Stomach (tissue), 9 donors: ENCODE data around the gene SMAD5. TPM values are rescaled to one million over a fixed set of nuclear protein-coding genes. Genes with fewer than 3 reads are reported as not detected.

ENCODE experiments used
- DNase-seq, 2 donors: peaks; one replicate each; pipeline versions ENCODE4 v3.0.0 to v3.0.0-alpha.2; 2013 to 2019
- H3K27ac ChIP-seq, 5 donors: fragments of 200-600 bp in 4 of 5; sonication (generic) in 4 of 5; one replicate each; pipeline ENCODE4 v1.5.1; 2013 to 2019; ENCODE audit warnings: mild to moderate bottlenecking in 1 of 5, moderate library complexity in 1 of 5
- H3K27me3 ChIP-seq, 3 donors: fragments of 200-600 bp; sonication (generic); one replicate each; pipeline ENCODE4 v1.5.1; 2017 to 2019; ENCODE audit warnings: mixed run types in 1 of 3
- H3K36me3 ChIP-seq, 4 donors: fragments of 200-600 bp; sonication (generic); 1 replicate in 3 of 4; 2 replicates in 1 of 4; pipeline ENCODE4 v1.5.1; 2016 to 2019
- H3K4me1 ChIP-seq, 4 donors: fragments of 200-600 bp; sonication (generic); one replicate each; pipeline ENCODE4 v1.5.1; 2016 to 2019
- H3K4me3 ChIP-seq, 4 donors: fragments of 200-600 bp; sonication (generic) in 3 of 4; one replicate each; pipeline ENCODE4 v1.5.1; 2016 to 2019; ENCODE audit warnings: mild to moderate bottlenecking in 1 of 4
- H3K9me3 ChIP-seq, 4 donors: fragments of 200-600 bp; sonication (generic); one replicate each; pipeline ENCODE4 v1.5.1; 2016 to 2019
- EP300 ChIP-seq: sonication (generic); formaldehyde crosslinking; IDR thresholded peaks from one replicate; pipeline ENCODE4 v1.6.1; 2017; ENCODE audit warnings: antibody characterized with exemption
- POLR2A ChIP-seq, 4 donors: fragments of 450-650 bp; IDR thresholded peaks; one replicate each; pipeline ENCODE4 v1.6.1; 2016; ENCODE audit warnings: antibody characterized with exemption in 4 of 4, control low read depth in 2 of 4, mild to moderate bottlenecking in 1 of 4, moderate library complexity in 1 of 4
- POLR2AphosphoS5 ChIP-seq, 3 donors: sonication (generic); formaldehyde crosslinking; IDR thresholded peaks; one replicate each; pipeline ENCODE4 v1.6.1; 2016; ENCODE audit warnings: antibody characterized with exemption in 3 of 3
- WGBS, 5 donors: extraction: QIAGEN DNeasy Blood & Tissue Kit in 3 of 5; methylation state at CpG; one replicate each; pipeline versions ENCODE4 v1.1.5 to v1.1.7; 2013 to 2018; 5-methylcytosine and 5-hydroxymethylcytosine counted together
- intact Hi-C: fragments of 100-400 bp; cut with DNase I; formaldehyde crosslinking; loops from one replicate; pipeline ENCODE4 v1.15.1; 2023; ENCODE audit warnings: low total_unique reads
- polyA plus RNA-seq, 3 donors: library from polyadenylated mRNA; stranded (reverse); fragments of 200-250 nt; gene quantifications; one replicate each; pipeline ENCODE4 v1.2.3, GENCODE V29; 2013
- total RNA-seq, 5 donors: library from RNA; depleted of rRNA; stranded (reverse); fragments of >200 nt; gene quantifications; one replicate each; pipeline versions ENCODE4 v1.1.0 to v1.2.3, GENCODE V29; 2014 to 2016
- TF ChIP-seq, protein P1 (sequence below), 7 experiments: fragments of 450-650 bp in 4 of 7; fragments of 200-600 bp in 3 of 7; sonication (generic) in 3 of 7; IDR thresholded peaks; one replicate each; pipeline ENCODE4 v1.5.1; 2016 to 2019; ENCODE audit warnings: antibody characterized with exemption in 7 of 7, control low read depth in 2 of 7, mild to moderate bottlenecking in 1 of 7
- donor health status: healthy with polysubstance abuse.
- donor health status: Bipolar disorder and iron deficiency.
- donor health status: healthy.

Gene SMAD5
- total and polyA plus RNA-seq, 8 donors, result 6.8 to 220 (median 24.0) TPM

DNA sequence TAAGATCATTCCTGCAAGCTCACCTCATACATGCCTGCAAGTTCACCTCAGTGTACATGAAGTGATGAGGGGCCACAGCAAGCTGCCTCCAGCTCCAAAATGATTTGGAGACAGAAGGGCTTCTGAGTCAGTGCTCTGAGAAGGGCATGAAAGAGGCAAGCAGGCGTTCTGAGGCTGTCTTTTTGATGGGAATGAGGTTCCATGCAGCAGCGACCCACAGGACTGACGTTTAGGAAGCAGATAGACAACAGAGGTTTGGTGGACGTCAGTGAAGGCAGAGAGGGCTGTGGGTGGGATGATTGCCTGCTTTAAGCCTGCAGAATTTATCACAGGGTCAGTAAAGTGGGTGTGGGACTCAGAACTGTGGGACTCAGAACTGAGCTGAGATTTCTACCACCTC is 69.2 kb downstream of the SMAD5 start:
- TF ChIP-seq, protein P1, sequence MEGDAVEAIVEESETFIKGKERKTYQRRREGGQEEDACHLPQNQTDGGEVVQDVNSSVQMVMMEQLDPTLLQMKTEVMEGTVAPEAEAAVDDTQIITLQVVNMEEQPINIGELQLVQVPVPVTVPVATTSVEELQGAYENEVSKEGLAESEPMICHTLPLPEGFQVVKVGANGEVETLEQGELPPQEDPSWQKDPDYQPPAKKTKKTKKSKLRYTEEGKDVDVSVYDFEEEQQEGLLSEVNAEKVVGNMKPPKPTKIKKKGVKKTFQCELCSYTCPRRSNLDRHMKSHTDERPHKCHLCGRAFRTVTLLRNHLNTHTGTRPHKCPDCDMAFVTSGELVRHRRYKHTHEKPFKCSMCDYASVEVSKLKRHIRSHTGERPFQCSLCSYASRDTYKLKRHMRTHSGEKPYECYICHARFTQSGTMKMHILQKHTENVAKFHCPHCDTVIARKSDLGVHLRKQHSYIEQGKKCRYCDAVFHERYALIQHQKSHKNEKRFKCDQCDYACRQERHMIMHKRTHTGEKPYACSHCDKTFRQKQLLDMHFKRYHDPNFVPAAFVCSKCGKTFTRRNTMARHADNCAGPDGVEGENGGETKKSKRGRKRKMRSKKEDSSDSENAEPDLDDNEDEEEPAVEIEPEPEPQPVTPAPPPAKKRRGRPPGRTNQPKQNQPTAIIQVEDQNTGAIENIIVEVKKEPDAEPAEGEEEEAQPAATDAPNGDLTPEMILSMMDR (IDR thresholded peaks at IDR 0.05), result no peak
- no peak for TF ChIP-seq POLR2AphosphoS5 (IDR thresholded peaks at IDR 0.05)
- no peak for TF ChIP-seq POLR2A (IDR thresholded peaks at IDR 0.05)
- no peak for TF ChIP-seq EP300
- H3K4me3 ChIP-seq, result no peak overlapping the region
- H3K9me3 ChIP-seq, result peaks cover 0 to 10% (median 5%) of the 10 kb centered on the region in 4 donors
- no peaks in the 10 kb centered on the region for H3K4me1 ChIP-seq
- intact Hi-C loops, result no loop called here
- WGBS, 5 donors, result 53 to 68% (median 60%) methylated on average over 4 of the region's 4 CpGs
- DNase-seq, result no peak
- H3K27ac ChIP-seq, result no peak overlapping the region
- H3K36me3 ChIP-seq, result no peaks in the 10 kb centered on the region
- H3K27me3 ChIP-seq, result peaks cover 0 to 40% (median 0%) of the 10 kb centered on the region in 3 donors

DNA sequence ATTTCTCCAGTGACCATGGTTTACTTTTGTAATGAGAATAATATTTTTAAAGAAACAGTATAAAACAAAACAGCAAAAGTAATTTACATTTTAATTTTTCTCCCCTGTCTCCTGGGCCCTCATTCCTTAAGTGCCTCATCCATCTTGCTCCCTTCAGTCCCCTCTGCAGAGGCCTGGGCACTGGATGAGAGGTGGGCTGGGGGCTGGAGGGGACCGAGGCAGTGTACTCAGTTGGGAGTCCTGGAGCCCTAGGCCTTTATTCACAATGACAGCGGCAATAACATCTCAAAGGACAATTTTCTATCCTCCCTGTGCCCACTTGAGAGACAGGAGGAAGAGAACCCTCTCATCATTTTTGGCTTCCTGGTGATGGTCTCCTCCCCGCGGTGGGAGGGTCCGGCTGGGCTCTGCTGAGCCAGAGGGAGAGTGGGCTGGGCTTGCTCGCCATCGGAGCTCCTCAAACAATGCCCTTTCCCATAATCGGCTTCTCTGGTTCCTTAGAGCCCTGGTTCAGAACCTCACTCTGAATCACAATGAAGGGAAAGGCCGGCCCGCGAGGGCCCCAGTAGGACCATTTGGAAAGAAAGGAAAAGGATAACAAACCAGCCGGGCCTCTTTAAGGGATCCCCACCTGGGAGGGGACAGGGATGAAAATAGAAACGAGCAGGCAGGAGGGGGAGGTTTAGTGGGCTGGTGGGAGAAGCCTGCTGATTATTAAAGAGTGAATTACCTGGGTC is 70.0 kb downstream of the SMAD5 start:
- TF ChIP-seq POLR2A (IDR thresholded peaks at IDR 0.05) (no peak), EP300 (no peak), POLR2AphosphoS5 (IDR thresholded peaks at IDR 0.05) (no peak)
- TF ChIP-seq, protein P1 (IDR thresholded peaks at IDR 0.05), result no peak
- Histone ChIP-seq H3K4me1 (no peaks in the 10 kb centered on the region), H3K4me3 (no peak overlapping the region), H3K27me3 (peaks cover 0 to 40% (median 0%) of the 10 kb centered on the region in 3 donors), H3K36me3 (no peaks in the 10 kb centered on the region), H3K27ac (no peak overlapping the region), H3K9me3 (peaks cover 0 to 10% (median 5%) of the 10 kb centered on the region in 4 donors)
- WGBS, 5 donors, result 15 to 26% (median 20%) methylated on average over 12 to 13 of the region's 13 CpGs
- DNase-seq, result peak in 1 of 2 donors; percentile 43
- intact Hi-C loops, result no loop called here

- no peak overlapping the region for H3K27ac ChIP-seq
- H3K9me3 ChIP-seq, result peaks cover 0 to 10% (median 5%) of the 10 kb centered on the region in 4 donors
- no peak for TF ChIP-seq POLR2AphosphoS5 (IDR thresholded peaks at IDR 0.05)
- TF ChIP-seq, protein P1 (IDR thresholded peaks at IDR 0.05), result no peak
- no peak for TF ChIP-seq POLR2A (IDR thresholded peaks at IDR 0.05)
- TF ChIP-seq EP300, result no peak
- H3K4me3 ChIP-seq, result no peak overlapping the region
- WGBS, 5 donors, result 80 to 92% (median 85%) methylated on average over 6 of the region's 6 CpGs
- H3K4me1 ChIP-seq, result no peaks in the 10 kb centered on the region
- peaks cover 0 to 40% (median 0%) of the 10 kb centered on the region in 3 donors for H3K27me3 ChIP-seq
- no peaks in the 10 kb centered on the region for H3K36me3 ChIP-seq
- no peak for DNase-seq
- intact Hi-C loops, result no loop called here
Measured at GRCh38 chr5:136203303-136203922, 70.8 kb downstream of the SMAD5 start.

DNA sequence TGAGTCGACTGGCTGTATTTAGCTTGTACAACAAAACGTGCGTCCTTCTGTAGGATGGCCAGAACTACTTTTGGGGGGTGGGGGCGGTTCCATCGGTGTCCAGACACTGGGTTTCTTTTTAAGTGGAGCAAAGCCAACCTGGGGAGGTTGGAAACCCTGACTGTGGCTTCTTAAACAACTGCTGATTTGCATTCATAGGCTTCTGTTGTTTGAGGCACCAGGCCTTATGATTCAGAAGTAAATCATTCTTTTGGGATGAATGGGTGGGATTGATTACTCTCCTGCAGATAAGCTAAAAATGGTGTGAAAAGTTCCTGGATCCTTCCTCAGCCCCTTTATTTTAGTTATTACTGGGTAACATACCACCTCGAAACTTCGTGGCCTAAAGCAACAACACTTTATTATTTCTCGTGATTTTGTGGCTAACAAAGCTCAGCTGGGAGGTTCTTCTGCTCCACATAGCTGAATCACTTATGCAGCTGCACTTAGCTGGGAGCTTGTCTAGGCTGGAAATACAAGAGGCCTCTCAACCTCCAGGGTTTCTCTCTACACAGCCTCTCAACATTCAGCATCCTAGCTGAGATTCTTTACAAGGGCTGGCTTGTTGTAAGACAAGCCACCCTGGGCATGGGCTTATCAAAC is 72.5 kb downstream of the SMAD5 start:
- Histone ChIP-seq H3K36me3 (no peaks in the 10 kb centered on the region), H3K27ac (no peak overlapping the region), H3K4me1 (no peaks in the 10 kb centered on the region), H3K4me3 (no peak overlapping the region), H3K27me3 (peaks cover 0 to 27% (median 0%) of the 10 kb centered on the region in 3 donors), H3K9me3 (peaks cover 0 to 10% (median 5%) of the 10 kb centered on the region in 4 donors)
- 84 to 93% (median 88%) methylated on average over 8 of the region's 8 CpGs for WGBS, 5 donors
- no peak for DNase-seq
- TF ChIP-seq EP300 (no peak), POLR2AphosphoS5 (IDR thresholded peaks at IDR 0.05) (no peak), POLR2A (IDR thresholded peaks at IDR 0.05) (no peak)
- TF ChIP-seq, protein P1 (IDR thresholded peaks at IDR 0.05), result no peak
- intact Hi-C loops, result no loop called here
